Measurements from ENCODE around the gene MRPS7. TPM values are rescaled to one million over a fixed set of nuclear protein-coding genes. Genes with fewer than 3 reads are reported as not detected.

Gene MRPS7
- total RNA-seq, 1 donor from 2014 or later: 121 TPM

DNA sequence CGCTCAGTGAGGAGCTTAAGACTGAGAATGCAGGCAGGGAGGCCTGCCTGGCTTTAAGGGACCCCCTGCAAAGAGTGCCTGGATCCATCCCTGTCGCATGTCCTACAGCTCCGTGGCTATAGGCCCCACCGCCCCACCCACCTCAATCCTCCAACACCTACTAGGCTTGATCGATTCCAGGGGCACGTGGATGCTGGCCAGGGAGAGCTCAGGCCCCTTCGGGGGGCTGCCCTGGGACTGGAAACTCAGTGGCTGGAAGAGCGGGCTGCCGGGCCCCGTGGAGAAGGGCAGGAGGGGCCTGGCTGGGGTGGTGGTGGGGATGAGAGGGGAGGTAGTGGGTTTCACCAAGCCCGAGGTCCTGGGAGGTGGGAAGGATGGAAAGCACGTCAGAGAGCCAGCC lies 22.5 kb upstream of the MRPS7 start:
- Mint-ChIP-seq H3K4me1 (peaks cover 36% of the 10 kb centered on the region), H3K27me3 (no peaks in the 10 kb centered on the region), H3K36me3 (ENCODE audit: low read depth) (peaks cover 68% of the 10 kb centered on the region), H3K9me3 (no peaks in the 10 kb centered on the region), H3K27ac (no peak overlapping the region), H3K4me3 (no peak overlapping the region)
- DNase-seq: no peak
- intact Hi-C loops (cut with micrococcal nuclease): no loop called here

DNA sequence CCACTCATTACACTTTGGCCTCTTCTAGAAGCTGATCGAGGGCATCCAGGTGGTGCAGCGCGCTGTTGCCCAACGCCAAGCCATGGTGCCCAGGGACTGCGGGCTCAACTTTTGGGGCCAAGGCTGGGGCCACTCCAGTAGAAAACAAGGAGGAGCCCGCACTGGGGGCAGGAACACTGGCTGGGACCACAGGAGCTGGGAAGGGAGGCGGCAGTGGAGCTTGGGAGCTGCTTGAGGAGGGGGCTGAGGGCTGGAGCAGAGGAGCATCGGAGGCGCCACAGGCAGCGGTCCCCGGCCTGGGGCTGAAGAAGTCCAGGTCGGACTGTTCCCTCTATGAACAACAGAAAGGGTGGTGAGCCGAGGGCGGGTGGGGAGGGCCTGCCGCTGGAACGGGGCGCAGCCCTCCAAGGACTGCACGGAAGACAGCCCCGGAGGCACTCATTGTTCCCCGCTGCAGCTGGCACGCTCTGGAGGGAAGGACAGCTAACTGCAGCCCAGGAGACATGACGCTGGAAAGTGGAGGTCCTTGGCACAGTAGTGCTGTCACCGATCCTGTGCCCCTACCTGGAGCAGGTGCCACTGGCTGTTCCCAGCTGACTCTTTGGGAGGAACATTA lies 21.8 kb upstream of the MRPS7 start:
- H3K9me3 Mint-ChIP-seq: no peaks in the 10 kb centered on the region
- H3K4me3 Mint-ChIP-seq: no peak overlapping the region
- peaks cover 67% of the 10 kb centered on the region for H3K36me3 Mint-ChIP-seq (ENCODE audit: low read depth)
- H3K4me1 Mint-ChIP-seq: peaks cover 43% of the 10 kb centered on the region
- H3K27me3 Mint-ChIP-seq: no peaks in the 10 kb centered on the region
- intact Hi-C loops (cut with micrococcal nuclease): no loop called here
- H3K27ac Mint-ChIP-seq: peak overlapping the region; percentile 51
- DNase-seq: no peak

DNA sequence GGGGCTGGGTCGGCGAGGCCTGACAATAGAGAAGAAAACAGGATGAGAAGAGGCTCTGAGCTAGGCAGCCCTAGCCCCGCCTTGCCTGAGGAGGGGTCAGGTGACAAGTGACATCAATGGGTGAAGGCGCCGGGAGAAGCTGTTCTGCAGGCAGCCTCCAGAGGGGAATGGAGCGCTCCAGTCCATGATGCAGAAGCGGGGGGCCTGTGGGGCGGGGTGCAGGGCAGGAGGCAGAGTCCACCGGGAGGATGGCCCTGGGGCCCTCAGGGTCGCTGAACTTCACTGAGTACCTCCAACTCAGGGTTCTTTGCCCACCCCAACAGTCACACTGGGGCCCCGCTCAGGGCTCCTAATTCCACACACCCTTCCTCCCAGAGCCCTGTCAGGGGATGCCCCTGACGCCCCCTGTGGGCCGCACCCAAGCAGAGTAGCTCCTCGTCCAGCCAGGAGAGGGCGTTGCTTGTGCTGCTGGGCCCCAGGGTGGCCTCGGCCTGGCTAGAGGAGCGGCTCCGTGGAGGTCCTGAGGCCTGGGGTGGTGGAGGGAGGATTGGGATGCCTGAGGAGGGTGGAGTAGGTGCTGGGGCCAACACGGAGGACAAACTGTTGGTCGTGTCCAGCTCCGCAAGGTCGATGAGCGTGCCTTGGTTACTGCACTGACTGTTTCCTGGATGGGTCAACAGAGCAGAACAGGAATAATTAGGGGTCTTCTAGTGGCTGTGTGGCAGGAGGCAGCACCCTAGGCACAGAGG lies 21.1 kb upstream of the MRPS7 start:
- H3K36me3 Mint-ChIP-seq (ENCODE audit: low read depth): peaks cover 64% of the 10 kb centered on the region
- H3K27me3 Mint-ChIP-seq: no peaks in the 10 kb centered on the region
- peak; percentile 77 for DNase-seq
- peak overlapping the region; percentile 51 for H3K27ac Mint-ChIP-seq
- no peak overlapping the region for H3K4me3 Mint-ChIP-seq
- intact Hi-C loops (cut with micrococcal nuclease): no loop called here
- peaks cover 47% of the 10 kb centered on the region for H3K4me1 Mint-ChIP-seq
- H3K9me3 Mint-ChIP-seq: no peaks in the 10 kb centered on the region

DNA sequence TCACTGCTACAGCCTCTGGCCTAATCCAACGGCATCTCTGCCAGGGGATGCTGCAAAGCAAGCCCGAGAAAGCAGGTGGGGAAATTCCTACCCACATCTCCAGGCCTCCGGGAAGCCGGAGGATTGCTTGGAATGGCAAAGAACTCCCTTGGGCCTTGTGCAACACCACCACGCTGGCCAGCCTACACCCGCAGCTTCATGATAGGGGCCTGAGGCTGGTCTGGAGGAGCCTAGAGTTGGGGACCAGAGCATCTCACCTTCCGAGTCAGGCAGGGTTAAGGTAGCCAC lies 20.6 kb upstream of the MRPS7 start:
- intact Hi-C loops (cut with micrococcal nuclease): no loop called here
- Mint-ChIP-seq H3K27me3 (no peaks in the 10 kb centered on the region), H3K36me3 (ENCODE audit: low read depth) (peaks cover 67% of the 10 kb centered on the region), H3K4me1 (peaks cover 47% of the 10 kb centered on the region), H3K9me3 (no peaks in the 10 kb centered on the region), H3K4me3 (no peak overlapping the region), H3K27ac (no peak overlapping the region)
- no peak for DNase-seq

DNA sequence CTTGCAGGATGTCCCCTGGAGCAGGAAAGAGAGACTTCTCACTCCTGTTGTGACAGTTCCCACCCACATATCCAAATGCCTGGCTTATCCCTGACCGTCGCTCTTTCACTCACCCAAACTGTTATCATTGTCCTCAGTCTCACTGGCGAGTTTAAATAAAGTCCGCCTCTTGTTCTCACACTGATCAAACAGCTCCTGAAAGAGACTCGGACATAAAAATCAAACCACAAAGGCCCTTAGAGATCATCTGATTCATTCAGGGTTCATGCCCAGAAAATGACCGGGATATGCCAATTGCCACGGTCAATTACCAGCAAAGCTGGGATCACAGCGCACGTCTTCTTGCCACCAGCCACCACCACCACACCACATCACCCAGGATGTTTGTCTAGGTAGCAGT lies 20.2 kb upstream of the MRPS7 start:
- no peak for DNase-seq
- H3K27me3 Mint-ChIP-seq: no peaks in the 10 kb centered on the region
- intact Hi-C loops (cut with micrococcal nuclease): no loop called here
- peak overlapping the region; percentile 15 for H3K4me3 Mint-ChIP-seq
- H3K9me3 Mint-ChIP-seq: no peaks in the 10 kb centered on the region
- H3K4me1 Mint-ChIP-seq: peaks cover 47% of the 10 kb centered on the region
- peaks cover 67% of the 10 kb centered on the region for H3K36me3 Mint-ChIP-seq (ENCODE audit: low read depth)
- H3K27ac Mint-ChIP-seq: peak overlapping the region; percentile 91

DNA sequence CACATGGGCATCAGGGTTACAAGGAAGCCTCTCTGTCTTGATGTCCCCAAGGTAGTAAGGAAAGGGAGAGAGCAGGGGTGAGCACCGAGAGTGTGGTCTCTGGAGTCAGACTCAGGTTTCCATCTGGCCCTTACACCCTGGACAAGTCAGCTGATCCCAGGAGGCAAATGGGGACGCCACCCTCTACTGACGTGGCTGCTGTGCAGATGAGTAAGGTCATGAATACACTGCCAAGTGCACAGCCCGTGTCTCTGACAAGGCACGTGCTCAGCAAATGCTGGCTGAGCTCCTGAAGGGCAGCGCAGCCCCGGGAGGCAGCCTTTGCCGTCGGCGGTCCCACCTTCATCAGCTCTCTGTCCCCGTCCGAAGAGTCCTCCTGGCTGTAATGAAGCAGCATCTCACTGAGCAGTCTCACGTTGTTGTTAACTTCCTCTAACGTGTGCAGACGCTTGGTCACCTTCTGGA lies 19.7 kb upstream of the MRPS7 start:
- Mint-ChIP-seq H3K4me3 (peak overlapping the region; percentile 71), H3K27me3 (no peaks in the 10 kb centered on the region), H3K36me3 (ENCODE audit: low read depth) (peaks cover 70% of the 10 kb centered on the region), H3K27ac (peak overlapping the region; percentile 91), H3K4me1 (peaks cover 49% of the 10 kb centered on the region), H3K9me3 (no peaks in the 10 kb centered on the region)
- intact Hi-C loops (cut with micrococcal nuclease): no loop called here
- no peak for DNase-seq

DNA sequence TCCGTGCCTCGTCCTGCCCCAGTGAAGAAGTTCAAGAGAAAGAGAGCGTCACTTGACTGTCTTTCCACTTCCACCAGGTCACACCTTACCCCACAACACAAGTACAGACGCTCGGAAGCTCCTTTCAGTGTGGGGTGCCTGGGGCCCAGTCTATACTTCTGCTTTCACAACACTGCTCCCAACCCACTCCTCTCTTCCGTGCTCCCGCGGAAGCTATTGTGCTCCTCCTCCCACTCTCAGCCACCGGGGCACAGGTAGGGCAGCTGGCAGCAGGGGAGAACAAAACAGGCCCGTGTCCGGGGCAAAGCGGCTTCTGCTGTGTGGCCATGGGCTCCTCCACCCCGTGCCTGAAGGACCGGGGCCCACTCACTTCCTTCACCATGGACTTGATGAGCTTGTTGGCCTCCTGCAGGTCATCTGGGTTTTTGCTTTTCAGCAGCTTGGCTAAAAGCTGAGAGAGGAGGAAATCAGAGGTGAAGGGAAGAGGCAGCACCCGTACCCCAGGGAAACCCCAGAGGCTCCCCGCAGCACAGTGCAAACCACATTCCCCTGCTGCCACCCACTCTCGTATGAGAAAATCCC lies 19.1 kb upstream of the MRPS7 start:
- peaks cover 67% of the 10 kb centered on the region for H3K36me3 Mint-ChIP-seq (ENCODE audit: low read depth)
- DNase-seq: peak; percentile 68
- H3K9me3 Mint-ChIP-seq: no peaks in the 10 kb centered on the region
- intact Hi-C loops (cut with micrococcal nuclease): no loop called here
- H3K4me3 Mint-ChIP-seq: peak overlapping the region; percentile 71
- peak overlapping the region; percentile 91 for H3K27ac Mint-ChIP-seq
- H3K4me1 Mint-ChIP-seq: peaks cover 51% of the 10 kb centered on the region
- no peaks in the 10 kb centered on the region for H3K27me3 Mint-ChIP-seq

DNA sequence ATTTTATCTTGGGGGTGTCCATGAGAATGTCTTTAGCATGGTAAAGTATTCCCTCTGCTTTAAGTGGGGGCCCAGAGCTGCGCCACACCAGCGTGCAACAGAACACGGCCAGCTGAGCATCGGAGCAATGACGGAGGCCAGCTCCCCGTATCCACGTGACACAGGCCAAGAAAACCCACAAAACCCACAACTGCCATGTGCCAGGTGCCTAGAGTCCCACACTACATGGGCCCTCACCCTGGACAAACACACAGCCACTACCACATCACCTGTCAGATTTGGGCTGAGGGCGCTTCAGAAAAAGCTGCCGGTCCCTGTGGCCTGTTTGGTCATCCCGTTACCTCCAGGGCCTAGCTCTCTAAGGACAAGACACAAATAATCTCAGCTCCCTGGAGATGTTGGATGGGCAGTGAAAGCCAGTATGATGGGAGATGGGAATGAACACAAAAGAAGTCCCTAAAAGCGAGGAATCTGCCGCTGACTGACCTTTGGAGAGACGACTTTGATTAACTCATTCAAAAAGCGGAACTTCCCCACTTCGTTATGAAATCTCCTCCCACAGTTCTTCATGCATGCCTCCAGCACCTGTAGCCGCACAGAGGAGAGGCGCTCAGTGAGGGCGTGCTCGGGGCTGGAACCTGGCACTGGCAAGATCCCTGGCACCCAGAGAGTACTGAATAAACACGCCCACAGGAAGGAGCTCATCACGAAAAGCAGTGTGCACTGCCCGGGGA lies 17.4 kb upstream of the MRPS7 start:
- peak overlapping the region; percentile 52 for H3K4me3 Mint-ChIP-seq

DNA sequence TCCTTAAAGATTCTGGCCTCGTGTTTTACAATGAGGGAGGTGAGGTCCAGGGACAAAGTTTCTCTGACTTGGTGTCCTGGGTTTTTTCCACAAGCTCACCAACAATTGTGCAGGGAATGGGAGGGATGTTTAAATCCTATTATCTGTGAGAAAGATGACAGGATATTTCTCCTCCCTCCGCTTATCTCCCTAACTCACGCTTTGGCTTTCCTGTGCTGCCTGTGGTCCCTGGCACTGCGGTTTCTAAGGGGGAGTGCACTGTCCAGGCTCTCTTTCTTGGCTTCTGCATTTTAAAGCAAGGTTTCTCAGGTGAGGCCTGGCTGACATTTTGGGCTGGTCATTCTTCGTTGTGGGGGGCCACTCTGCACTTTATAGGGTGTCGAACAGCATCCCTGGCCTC lies 16.7 kb upstream of the MRPS7 start:
- DNase-seq: no peak
- Mint-ChIP-seq H3K27me3 (no peaks in the 10 kb centered on the region), H3K9me3 (no peaks in the 10 kb centered on the region), H3K36me3 (ENCODE audit: low read depth) (peaks cover 61% of the 10 kb centered on the region), H3K4me1 (peaks cover 57% of the 10 kb centered on the region), H3K4me3 (no peak overlapping the region), H3K27ac (peak overlapping the region; percentile 60)
- intact Hi-C loops (cut with micrococcal nuclease): no loop called here

More for the DNA sequence above, 17.4 kb upstream of the MRPS7 start:
- intact Hi-C loops (cut with micrococcal nuclease): no loop called here
- no peak for DNase-seq
- Mint-ChIP-seq H3K36me3 (ENCODE audit: low read depth) (peaks cover 63% of the 10 kb centered on the region), H3K4me1 (peaks cover 50% of the 10 kb centered on the region), H3K27me3 (no peaks in the 10 kb centered on the region), H3K27ac (peak overlapping the region; percentile 60), H3K9me3 (no peaks in the 10 kb centered on the region)

DNA sequence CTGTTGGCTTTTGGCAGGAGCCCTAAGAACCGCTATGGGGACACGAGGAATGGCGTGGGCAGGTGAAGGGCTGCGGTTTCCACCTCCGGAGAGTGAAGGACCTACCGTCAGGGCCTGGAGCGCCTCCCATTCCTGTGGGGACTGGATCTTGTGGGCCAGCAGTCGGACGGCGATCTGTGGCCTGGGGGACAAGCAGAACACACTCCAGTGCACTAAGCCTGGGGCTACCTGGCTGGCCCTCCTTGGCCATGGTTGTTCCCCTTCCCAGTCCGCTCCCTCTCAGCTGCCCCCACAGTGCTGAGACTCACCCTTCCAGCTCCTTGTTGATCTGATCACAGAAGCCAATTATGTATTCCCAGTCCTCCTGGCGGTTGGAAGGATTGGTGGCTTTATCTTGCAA lies 15.3 kb upstream of the MRPS7 start:
- Mint-ChIP-seq H3K27me3 (no peaks in the 10 kb centered on the region), H3K36me3 (ENCODE audit: low read depth) (peaks cover 60% of the 10 kb centered on the region), H3K27ac (peak overlapping the region; percentile 62), H3K4me1 (peaks cover 60% of the 10 kb centered on the region), H3K9me3 (no peaks in the 10 kb centered on the region), H3K4me3 (no peak overlapping the region)
- no peak for DNase-seq
- intact Hi-C loops (cut with micrococcal nuclease): no loop called here

DNA sequence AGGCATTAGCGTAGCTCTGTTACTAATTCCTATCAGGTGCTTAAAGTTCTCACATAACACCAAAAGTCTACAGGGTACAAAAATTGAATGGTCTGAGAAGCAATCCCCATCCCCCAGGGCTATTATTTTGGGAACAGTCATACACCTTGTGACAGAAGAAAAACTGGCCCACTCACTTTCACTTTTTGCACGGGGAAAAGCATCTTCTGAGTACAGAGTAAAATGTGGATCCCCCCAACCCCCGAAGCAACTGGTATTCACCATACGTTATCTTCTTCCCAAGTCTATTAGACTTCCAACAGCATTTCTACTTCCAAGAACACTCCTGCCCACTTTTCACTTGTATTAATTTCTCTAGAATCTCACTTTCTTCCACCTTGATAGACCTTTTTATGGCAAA lies 12.1 kb upstream of the MRPS7 start:
- Mint-ChIP-seq H3K27me3 (no peaks in the 10 kb centered on the region), H3K27ac (peak overlapping the region; percentile 98), H3K4me1 (peaks cover 57% of the 10 kb centered on the region), H3K36me3 (ENCODE audit: low read depth) (peaks cover 41% of the 10 kb centered on the region), H3K4me3 (peak overlapping the region; percentile 86), H3K9me3 (no peaks in the 10 kb centered on the region)
- no peak for DNase-seq
- intact Hi-C loops (cut with micrococcal nuclease): no loop called here

DNA sequence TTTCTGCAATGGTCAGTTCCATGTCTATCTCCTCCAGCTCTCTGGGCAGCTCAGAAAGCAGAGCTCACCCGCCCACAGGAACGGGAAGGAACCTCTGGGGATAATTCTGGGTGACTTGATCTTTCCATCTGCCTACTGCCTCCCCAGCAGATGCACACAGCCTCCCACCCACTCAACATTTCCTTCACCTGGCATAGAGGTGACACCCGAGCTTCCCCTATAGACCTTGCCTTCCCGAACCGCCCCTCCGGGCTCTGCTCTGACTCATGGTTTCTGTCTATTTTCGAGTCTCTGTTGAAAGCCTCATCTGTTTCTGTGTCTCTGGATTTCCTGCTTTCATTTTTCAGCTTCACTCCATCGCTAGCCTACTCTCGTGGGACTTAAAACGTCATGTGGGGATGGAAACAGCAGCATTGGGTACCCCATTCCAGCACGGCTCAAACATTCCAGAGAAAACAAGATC lies 11.6 kb upstream of the MRPS7 start:
- DNase-seq: peak; percentile 90
- H3K27ac Mint-ChIP-seq: peak overlapping the region; percentile 98
- H3K36me3 Mint-ChIP-seq (ENCODE audit: low read depth): peaks cover 39% of the 10 kb centered on the region
- H3K9me3 Mint-ChIP-seq: no peaks in the 10 kb centered on the region
- intact Hi-C loops (cut with micrococcal nuclease): loop anchor here (1.0 kb wide), 2 partner anchors 10 to 40 kb away; no protein-coding TSS in a partner anchor
- H3K27me3 Mint-ChIP-seq: no peaks in the 10 kb centered on the region
- peak overlapping the region; percentile 86 for H3K4me3 Mint-ChIP-seq
- H3K4me1 Mint-ChIP-seq: peaks cover 52% of the 10 kb centered on the region

DNA sequence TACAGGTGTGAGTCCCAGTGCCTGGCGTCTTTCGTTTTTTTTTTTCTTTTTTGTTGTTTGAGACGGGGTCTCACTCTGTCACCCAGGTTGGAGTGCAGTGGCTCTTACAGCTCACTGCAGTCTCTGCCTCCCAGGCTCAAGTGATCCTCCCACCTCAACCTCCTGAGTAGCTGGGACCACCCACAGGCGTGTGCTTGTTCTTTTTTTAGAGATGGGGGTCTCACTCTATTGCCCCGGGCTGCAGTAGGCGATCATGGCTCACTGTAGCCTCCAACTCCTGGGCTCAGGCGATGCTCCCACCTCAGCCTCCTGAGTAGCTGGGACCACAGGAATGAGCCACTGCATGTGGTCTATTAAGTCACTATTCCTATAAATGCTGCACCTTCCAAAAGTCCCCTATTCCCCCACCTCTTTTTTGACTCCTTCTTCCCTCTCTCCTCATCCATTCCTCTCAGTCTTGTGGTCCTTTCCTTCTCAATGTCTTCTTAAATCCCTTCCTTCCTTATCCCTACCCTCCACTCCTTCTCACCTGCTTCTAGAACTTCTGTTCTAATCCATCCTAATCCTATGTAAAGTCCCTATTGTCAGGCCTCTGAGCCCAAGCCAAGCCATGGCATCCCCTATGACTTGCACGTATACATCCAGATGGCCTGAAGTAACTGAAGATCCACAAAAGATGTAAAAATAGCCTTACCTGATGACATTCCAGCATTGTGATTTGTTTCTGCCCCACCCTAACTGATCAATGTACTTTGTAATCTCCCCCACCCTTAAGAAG lies 9.5 kb upstream of the MRPS7 start:
- Mint-ChIP-seq H3K27ac (peak overlapping the region; percentile 88), H3K4me3 (no peak overlapping the region), H3K27me3 (no peaks in the 10 kb centered on the region), H3K9me3 (no peaks in the 10 kb centered on the region), H3K4me1 (peaks cover 65% of the 10 kb centered on the region), H3K36me3 (ENCODE audit: low read depth) (peaks cover 24% of the 10 kb centered on the region)
- intact Hi-C loops (cut with micrococcal nuclease): no loop called here
- DNase-seq: no peak
